CD14-positive monocyte (primary cell): ENCODE results near the gene SMAD1. TPM values are rescaled to one million over a fixed set of nuclear protein-coding genes. Genes with fewer than 3 reads are reported as not detected.

ENCODE experiments used
- DNase-seq, 3 donors: peaks; one replicate each; pipeline ENCODE4 v3.0.0-alpha.2; 2011 to 2022
- H2AFZ ChIP-seq: 2 replicates; pipeline ENCODE4 v1.6.0; 2012; ENCODE audit warnings: mild to moderate bottlenecking, low read depth, low read length, inconsistent platforms; ENCODE audit not compliant: insufficient read depth, poor library complexity, severe bottlenecking
- H3K27ac ChIP-seq, 2 donors: 1 replicate in 1 of 2; 2 replicates in 1 of 2; pipeline ENCODE4 v1.5.1; 2012 to 2013; ENCODE audit warnings: low read length in 2 of 2, control low read depth in 1 of 2, inconsistent platforms in 1 of 2, low read depth in 1 of 2, mild to moderate bottlenecking in 1 of 2
- H3K27me3 ChIP-seq, 2 donors: one replicate each; pipeline versions ENCODE4 v1.6.0 to v1.6.1; 2011 to 2013; ENCODE audit warnings: low read length in 2 of 2; ENCODE audit not compliant: control insufficient read depth in 2 of 2, insufficient read depth in 2 of 2
- H3K36me3 ChIP-seq, 2 donors: replicated peaks in 1 of 2; 1 replicate in 1 of 2; 2 replicates in 1 of 2; pipeline versions ENCODE4 v1.5.1 to v1.6.1; 2012 to 2013; ENCODE audit warnings: low read length in 2 of 2, control low read depth in 1 of 2, inconsistent platforms in 1 of 2, mild to moderate bottlenecking in 1 of 2; ENCODE audit not compliant: insufficient read depth in 2 of 2, control insufficient read depth in 1 of 2
- H3K4me1 ChIP-seq, 2 donors: 1 replicate in 1 of 2; 2 replicates in 1 of 2; pipeline versions ENCODE4 v1.5.1 to v1.6.1; 2012 to 2013; ENCODE audit warnings: low read length in 2 of 2, control low read depth in 1 of 2, inconsistent platforms in 1 of 2, mild to moderate bottlenecking in 1 of 2, moderate library complexity in 1 of 2; ENCODE audit not compliant: insufficient read depth in 2 of 2, control insufficient read depth in 1 of 2
- H3K4me2 ChIP-seq: replicated peaks from 2 replicates; pipeline ENCODE3; 2012; ENCODE audit warnings: low read length, moderate library complexity, mild to moderate bottlenecking; ENCODE audit not compliant: poor library complexity, severe bottlenecking; ENCODE audit errors: extremely low read depth
- H3K4me3 ChIP-seq, 3 experiments: fragments of 200-600 bp in 1 of 3; sonication (generic) in 1 of 3; replicated peaks in 1 of 3; 1 replicate in 2 of 3; 2 replicates in 1 of 3; pipeline ENCODE4 v1.5.1; 2011 to 2013; ENCODE audit warnings: low read length in 3 of 3, mild to moderate bottlenecking in 3 of 3, control low read depth in 2 of 3, low read depth in 2 of 3, inconsistent platforms in 1 of 3, moderate library complexity in 1 of 3
- H3K79me2 ChIP-seq: 2 replicates; pipeline ENCODE4 v1.6.0; 2012; ENCODE audit warnings: mild to moderate bottlenecking, control low read depth, inconsistent platforms, low read length, moderate library complexity; ENCODE audit not compliant: insufficient read depth
- H3K9ac ChIP-seq: 2 replicates; pipeline ENCODE4 v1.6.0; 2017; ENCODE audit warnings: low read length, mild to moderate bottlenecking; ENCODE audit not compliant: insufficient read depth, poor library complexity, severe bottlenecking
- H3K9me3 ChIP-seq, 2 donors: replicated peaks in 1 of 2; 1 replicate in 1 of 2; 2 replicates in 1 of 2; pipeline versions ENCODE4 v1.5.1 to v1.6.1; 2012 to 2013; ENCODE audit warnings: low read length in 2 of 2, control low read depth in 1 of 2; ENCODE audit not compliant: control insufficient read depth in 1 of 2, insufficient read depth in 1 of 2
- H4K20me1 ChIP-seq: 2 replicates; pipeline ENCODE4 v1.6.0; 2012; ENCODE audit warnings: mild to moderate bottlenecking, low read length, control low read depth, moderate library complexity; ENCODE audit not compliant: insufficient read depth
- H3K27ac Mint-ChIP-seq, 7 donors: one replicate each; pipeline ENCODE4 v1.8.0; 2020; ENCODE audit warnings: mild to moderate bottlenecking in 7 of 7, mixed read lengths in 7 of 7, moderate library complexity in 6 of 7, inconsistent platforms in 2 of 7
- H3K27me3 Mint-ChIP-seq, 3 donors: one replicate each; pipeline ENCODE4 v1.8.0; 2021 to 2022; ENCODE audit warnings: low read depth in 3 of 3, mild to moderate bottlenecking in 3 of 3, mixed read lengths in 3 of 3, moderate library complexity in 3 of 3, inconsistent platforms in 1 of 3
- H3K36me3 Mint-ChIP-seq, 2 donors: one replicate each; pipeline ENCODE4 v1.8.0; 2020; ENCODE audit warnings: mixed read lengths in 2 of 2, inconsistent platforms in 1 of 2, mild to moderate bottlenecking in 1 of 2
- H3K4me1 Mint-ChIP-seq: one replicate; pipeline ENCODE4 v1.8.0; 2020; ENCODE audit warnings: mild to moderate bottlenecking, mixed read lengths
- H3K4me3 Mint-ChIP-seq, 2 donors: one replicate each; pipeline ENCODE4 v1.8.0; 2020; ENCODE audit warnings: mild to moderate bottlenecking in 2 of 2, mixed read lengths in 2 of 2, moderate library complexity in 1 of 2
- H3K9me3 Mint-ChIP-seq, 7 donors: one replicate each; pipeline ENCODE4 v1.8.0; 2020 to 2022; ENCODE audit warnings: mixed read lengths in 7 of 7, mild to moderate bottlenecking in 6 of 7, moderate library complexity in 6 of 7, inconsistent platforms in 2 of 7
- CTCF ChIP-seq: fragments of 200-600 bp; IDR thresholded peaks from one replicate; pipeline ENCODE4 v1.8.0; 2022; ENCODE audit warnings: antibody characterized with exemption, mild to moderate bottlenecking
- WGBS: methylation state at CpG from one replicate; pipeline ENCODE4 v1.1.5; 2013; ENCODE audit warnings: missing lambda C conversion rate; ENCODE audit not compliant: insufficient coverage; 5-methylcytosine and 5-hydroxymethylcytosine counted together
- intact Hi-C, 2 donors: fragments of 100-400 bp; cut with micrococcal nuclease; formaldehyde crosslinking; loops; one replicate each; pipeline versions ENCODE4 v1.15.0 to v1.15.1; 2023
- polyA plus RNA-seq, 3 donors: library from polyadenylated mRNA; depleted of rRNA in 1 of 3; unstranded in 2 of 3; stranded (reverse) in 1 of 3; fragments of 300-500 nt in 2 of 3; fragments of >200 nt in 1 of 3; fragmentation: Illumina TruSeq in 2 of 3; gene quantifications; 1 replicate in 2 of 3; 2 replicates in 1 of 3; pipeline ENCODE4 v1.2.3, GENCODE V29; 2012 to 2021

Gene SMAD1
- polyA plus RNA-seq, 3 donors: 8.2 to 14.4 (median 8.7) TPM

- intact Hi-C loops: no loop called here
- Histone ChIP-seq H3K4me3 (no peak overlapping the region), H4K20me1 (peaks cover 13% of the 10 kb centered on the region), H3K9me3 (no peaks in the 10 kb centered on the region), H3K27me3 (no peaks in the 10 kb centered on the region), H3K9ac (no peak overlapping the region), H3K36me3 (no peaks in the 10 kb centered on the region), H3K4me1 (peaks cover 2 to 8% of the 10 kb centered on the region in 2 donors), H3K27ac (no peak overlapping the region), H3K4me2 (no peak overlapping the region), H2AFZ (no peak overlapping the region), H3K79me2 (peaks cover 4% of the 10 kb centered on the region)
- peaks cover 0 to 4% of the 10 kb centered on the region in 2 donors for H3K36me3 Mint-ChIP-seq
- WGBS: 100% methylated on average over 2 of the region's 5 CpGs
- no peak overlapping the region for H3K4me3 Mint-ChIP-seq
- no peak for DNase-seq
- no peaks in the 10 kb centered on the region for H3K9me3 Mint-ChIP-seq
- H3K4me1 Mint-ChIP-seq: peaks cover 6% of the 10 kb centered on the region
- H3K27me3 Mint-ChIP-seq: peaks cover 0 to 3% (median 2%) of the 10 kb centered on the region in 3 donors
- TF ChIP-seq CTCF: no peak
- no peak overlapping the region for H3K27ac Mint-ChIP-seq
Observed at GRCh38 chr4:145502809-145503208, 21.2 kb downstream of the SMAD1 start.

- no peak for DNase-seq
- Mint-ChIP-seq H3K4me1 (peaks cover 9% of the 10 kb centered on the region), H3K27me3 (peaks cover 0 to 3% (median 2%) of the 10 kb centered on the region in 3 donors), H3K4me3 (no peak overlapping the region), H3K36me3 (peaks cover 0 to 4% of the 10 kb centered on the region in 2 donors), H3K27ac (no peak overlapping the region), H3K9me3 (no peaks in the 10 kb centered on the region)
- Histone ChIP-seq H3K9ac (no peak overlapping the region), H3K27me3 (no peaks in the 10 kb centered on the region), H3K4me3 (no peak overlapping the region), H3K4me1 (peaks cover 3 to 10% of the 10 kb centered on the region in 2 donors), H3K4me2 (no peak overlapping the region), H3K27ac (no peak overlapping the region), H3K79me2 (peaks cover 4% of the 10 kb centered on the region), H2AFZ (no peak overlapping the region), H3K36me3 (no peaks in the 10 kb centered on the region), H4K20me1 (peaks cover 13% of the 10 kb centered on the region), H3K9me3 (no peaks in the 10 kb centered on the region)
- no peak for TF ChIP-seq CTCF
- intact Hi-C loops: no loop called here
- WGBS: 90% methylated on average over 2 of the region's 6 CpGs
Observed at GRCh38 chr4:145503486-145504072, 21.9 kb downstream of the SMAD1 start.
